Measurements from ENCODE around the gene ABHD12.
A peak's percentile ranks its signal among the peaks of the same experiment; 100 is the strongest.

Gene ABHD12

DNA sequence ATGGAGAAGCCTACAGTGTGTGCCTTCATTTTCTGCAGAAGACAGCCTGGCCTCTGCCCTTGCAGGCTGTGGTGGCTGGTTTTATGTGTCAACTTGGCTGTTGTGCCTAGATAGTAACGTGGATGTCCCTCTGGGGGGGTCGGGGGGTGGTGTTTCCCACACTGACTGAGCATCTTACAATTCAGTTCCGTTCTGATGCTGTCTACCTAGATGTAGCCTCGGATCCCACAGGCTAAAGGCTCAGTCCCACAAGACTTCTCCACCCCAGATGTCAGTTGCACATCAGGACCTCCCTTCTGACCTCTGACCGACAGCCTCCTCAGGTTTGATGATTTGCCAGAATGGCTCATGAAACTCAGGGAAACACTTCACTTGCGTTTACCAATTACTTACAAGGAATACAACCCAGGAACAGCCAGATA is 138.4 kb downstream of the ABHD12 start:
- TF ChIP-seq, protein P1, sequence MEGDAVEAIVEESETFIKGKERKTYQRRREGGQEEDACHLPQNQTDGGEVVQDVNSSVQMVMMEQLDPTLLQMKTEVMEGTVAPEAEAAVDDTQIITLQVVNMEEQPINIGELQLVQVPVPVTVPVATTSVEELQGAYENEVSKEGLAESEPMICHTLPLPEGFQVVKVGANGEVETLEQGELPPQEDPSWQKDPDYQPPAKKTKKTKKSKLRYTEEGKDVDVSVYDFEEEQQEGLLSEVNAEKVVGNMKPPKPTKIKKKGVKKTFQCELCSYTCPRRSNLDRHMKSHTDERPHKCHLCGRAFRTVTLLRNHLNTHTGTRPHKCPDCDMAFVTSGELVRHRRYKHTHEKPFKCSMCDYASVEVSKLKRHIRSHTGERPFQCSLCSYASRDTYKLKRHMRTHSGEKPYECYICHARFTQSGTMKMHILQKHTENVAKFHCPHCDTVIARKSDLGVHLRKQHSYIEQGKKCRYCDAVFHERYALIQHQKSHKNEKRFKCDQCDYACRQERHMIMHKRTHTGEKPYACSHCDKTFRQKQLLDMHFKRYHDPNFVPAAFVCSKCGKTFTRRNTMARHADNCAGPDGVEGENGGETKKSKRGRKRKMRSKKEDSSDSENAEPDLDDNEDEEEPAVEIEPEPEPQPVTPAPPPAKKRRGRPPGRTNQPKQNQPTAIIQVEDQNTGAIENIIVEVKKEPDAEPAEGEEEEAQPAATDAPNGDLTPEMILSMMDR (conservative IDR thresholded peaks at IDR 0.05; ENCODE audit: control insufficient read depth, insufficient read depth, low read depth, low read length), result no peak
- no peak for DNase-seq (ENCODE audit: low read depth)
- no peak overlapping the region for H3K4me3 ChIP-seq (ENCODE audit: control insufficient read depth, low read depth, low read length)

DNA sequence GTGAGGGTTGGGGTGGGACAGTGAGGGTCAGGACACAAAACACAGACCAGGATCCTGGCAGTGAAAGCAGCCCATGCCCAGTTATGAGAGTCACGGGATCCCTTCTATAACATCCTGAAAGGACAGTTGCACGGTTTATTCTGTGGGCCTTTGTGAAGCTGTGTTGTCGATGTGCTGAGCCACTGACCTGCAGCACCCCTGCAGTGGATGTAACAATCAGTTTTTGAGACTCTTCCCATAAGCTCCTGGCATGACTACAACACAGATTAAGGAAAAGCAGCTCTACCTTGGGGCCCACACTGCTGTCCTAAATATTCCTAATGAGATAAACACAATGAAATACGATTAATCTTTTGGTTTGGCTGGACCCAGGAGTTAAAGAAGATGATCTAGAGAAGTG is 139.1 kb downstream of the ABHD12 start:
- no peak for DNase-seq (ENCODE audit: low read depth)
- no peak overlapping the region for H3K4me3 ChIP-seq (ENCODE audit: control insufficient read depth, low read depth, low read length)
- TF ChIP-seq, protein P1 (conservative IDR thresholded peaks at IDR 0.05; ENCODE audit: control insufficient read depth, insufficient read depth, low read depth, low read length), result no peak

DNA sequence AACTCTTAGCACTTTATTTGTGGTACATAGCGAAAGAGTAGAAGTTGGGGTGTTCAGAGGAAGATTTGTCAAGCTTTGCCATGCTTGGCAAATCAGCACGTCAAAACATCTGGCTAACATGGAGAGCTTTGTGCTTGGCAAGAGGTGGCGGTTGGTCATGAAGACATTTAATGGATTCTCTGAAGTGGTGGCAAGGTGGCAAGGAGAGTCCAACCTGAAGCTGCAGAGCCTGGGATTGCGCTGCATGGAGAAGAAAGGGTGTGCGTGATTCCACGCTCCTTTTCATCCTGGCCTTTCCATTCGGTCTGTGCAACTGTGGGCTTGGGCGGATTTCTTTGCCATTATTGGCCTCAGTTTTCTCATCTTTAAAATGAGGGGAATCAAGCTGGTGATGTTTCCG is 139.6 kb downstream of the ABHD12 start:
- no peak for DNase-seq (ENCODE audit: low read depth)
- TF ChIP-seq, protein P1 (conservative IDR thresholded peaks at IDR 0.05; ENCODE audit: control insufficient read depth, insufficient read depth, low read depth, low read length), result no peak
- no peak overlapping the region for H3K4me3 ChIP-seq (ENCODE audit: control insufficient read depth, low read depth, low read length)

DNA sequence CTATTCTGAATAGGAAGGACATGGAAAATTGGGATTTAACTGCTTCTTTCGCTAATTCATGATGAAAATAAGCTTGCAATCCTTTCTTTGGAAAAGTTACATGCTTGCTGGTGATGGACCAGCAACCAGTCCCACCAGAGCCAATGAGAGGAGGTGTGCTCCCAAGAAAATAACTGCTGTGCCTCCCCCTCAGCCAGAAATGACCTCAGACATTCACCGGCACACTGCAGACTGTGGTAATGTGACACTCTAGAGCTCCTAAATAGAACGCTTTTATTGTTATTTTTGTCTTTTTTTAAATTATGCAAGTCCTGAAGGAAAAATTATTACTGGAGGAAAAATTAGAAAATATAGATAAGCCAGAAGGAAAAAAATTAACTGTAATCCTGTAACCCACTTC is 140.1 kb downstream of the ABHD12 start:
- peak overlapping the region; percentile 38 for H3K4me3 ChIP-seq (ENCODE audit: control insufficient read depth, low read depth, low read length)
- peak; percentile 45 for DNase-seq (ENCODE audit: low read depth)
- TF ChIP-seq, protein P1 (conservative IDR thresholded peaks at IDR 0.05; ENCODE audit: control insufficient read depth, insufficient read depth, low read depth, low read length), result no peak

All from fibroblast of mammary gland (primary cell).